Kidney (tissue), 14 donors: Measurements from ENCODE around the gene SIAH2. TPM values are rescaled to one million over a fixed set of nuclear protein-coding genes. Genes with fewer than 3 reads are reported as not detected.

Experiments used
- DNase-seq, 5 donors: peaks; one replicate each; pipeline ENCODE4 v3.0.0-alpha.2; 2013 to 2020
- FAIRE-seq: peaks from 2 replicates; lab custom pipeline; 2012; peaks lifted over from hg19 to GRCh38; lab: Jason Lieb, UNC
- H3K27ac ChIP-seq, 2 donors: one replicate each; pipeline ENCODE4 v1.7.0; 2013; ENCODE audit warnings: low read depth in 2 of 2, low read length in 2 of 2, inconsistent platforms in 1 of 2
- H3K27me3 ChIP-seq: one replicate; pipeline ENCODE4 v1.7.1; 2013; ENCODE audit warnings: low read length, inconsistent platforms; ENCODE audit not compliant: control insufficient read depth, insufficient read depth
- H3K36me3 ChIP-seq, 3 donors: one replicate each; pipeline versions ENCODE4 v1.7.0 to v1.7.1; 2013; ENCODE audit warnings: low read length in 3 of 3, control low read depth in 1 of 3, inconsistent platforms in 1 of 3; ENCODE audit not compliant: insufficient read depth in 3 of 3, control insufficient read depth in 2 of 3
- H3K4me1 ChIP-seq, 3 donors: one replicate each; pipeline versions ENCODE4 v1.7.0 to v1.7.1; 2013; ENCODE audit warnings: low read length in 3 of 3, inconsistent platforms in 1 of 3, low read depth in 1 of 3; ENCODE audit not compliant: control insufficient read depth in 2 of 3, insufficient read depth in 2 of 3
- H3K4me3 ChIP-seq, 3 donors: one replicate each; pipeline versions ENCODE4 v1.7.0 to v1.8.1; 2013; ENCODE audit warnings: low read length in 3 of 3, control low read depth in 1 of 3, inconsistent platforms in 1 of 3
- H3K9ac ChIP-seq, 3 donors: one replicate each; pipeline versions ENCODE4 v1.7.0 to v1.7.1; 2013; ENCODE audit warnings: low read length in 3 of 3, control low read depth in 1 of 3, inconsistent platforms in 1 of 3
- H3K9me3 ChIP-seq, 3 donors: one replicate each; pipeline versions ENCODE4 v1.7.0 to v1.7.1; 2013; ENCODE audit warnings: low read length in 3 of 3, control low read depth in 1 of 3, inconsistent platforms in 1 of 3; ENCODE audit not compliant: control insufficient read depth in 2 of 3, insufficient read depth in 1 of 3
- CTCF ChIP-seq: IDR thresholded peaks from 3 replicates; pipeline ENCODE4 v1.5.1; 2012; ENCODE audit warnings: mild to moderate bottlenecking, moderate library complexity, borderline replicate concordance; ENCODE audit not compliant: insufficient read depth; ENCODE audit errors: extremely low read depth
- intact Hi-C: fragments of 100-400 bp; cut with DNase I; formaldehyde crosslinking; loops from one replicate; pipeline ENCODE4 v1.11.1; 2022
- polyA plus RNA-seq: library from polyadenylated mRNA; stranded (reverse); fragments of 350-450 nt; fragmentation: Illumina TruSeq; extraction: RNeasy Lipid Tissue Mini Kit (QIAGEN cat#74804); gene quantifications from one replicate; pipeline ENCODE4 v1.2.3, GENCODE V29; 2014; ENCODE audit warnings: low read depth, low replicate concordance; ENCODE audit not compliant: insufficient read depth
- total RNA-seq: library from RNA; stranded (reverse); fragmentation: NEBNext Ultra II Directional; extraction: Animal tissue kit (Norgen Biotek cat#: 25700); gene quantifications from one replicate; pipeline ENCODE4 v1.2.1, GENCODE V29; 2021
- donor health status: control.
- donor health status: control.
- donor health status: control.
- donor health status: control.
- donor health status: control.
- donor health status: DM: yes; HTN: yes; CAD: no.
- donor health status: Normal renal cell carcinoma (clear cell type).

Gene SIAH2
- total and polyA plus RNA-seq, 2 donors from 2014 or later = 16.9 to 24.6 TPM

GRCh38 chr3:150771600-150771999 is 8.6 kb upstream of the SIAH2 start:
- Histone ChIP-seq H3K9me3 (no peaks in the 10 kb centered on the region), H3K36me3 (no peaks in the 10 kb centered on the region), H3K4me3 (no peak overlapping the region), H3K4me1 (no peaks in the 10 kb centered on the region), H3K27ac (no peak overlapping the region), H3K9ac (no peak overlapping the region), H3K27me3 (no peaks in the 10 kb centered on the region)
- FAIRE-seq (no peak), DNase-seq (no peak)
- intact Hi-C loops = no loop called here
- no peak for TF ChIP-seq CTCF

GRCh38 chr3:150770681-150771080 is 7.7 kb upstream of the SIAH2 start:
- Histone ChIP-seq H3K4me1 (no peaks in the 10 kb centered on the region), H3K9ac (no peak overlapping the region), H3K9me3 (no peaks in the 10 kb centered on the region), H3K27me3 (no peaks in the 10 kb centered on the region), H3K27ac (no peak overlapping the region), H3K4me3 (no peak overlapping the region), H3K36me3 (no peaks in the 10 kb centered on the region)
- intact Hi-C loops = no loop called here
- TF ChIP-seq CTCF = no peak
- DNase-seq = no peak
- FAIRE-seq = no peak

GRCh38 chr3:150766742-150767141 is 3.8 kb upstream of the SIAH2 start:
- TF ChIP-seq CTCF = no peak
- intact Hi-C loops = no loop called here
- FAIRE-seq = no peak

GRCh38 chr3:150765949-150766720 is 3.2 kb upstream of the SIAH2 start:
- H3K36me3 ChIP-seq = no peaks in the 10 kb centered on the region
- no peak overlapping the region for H3K9ac ChIP-seq
- DNase-seq (no peak), FAIRE-seq (no peak)
- no peaks in the 10 kb centered on the region for H3K27me3 ChIP-seq
- intact Hi-C loops = no loop called here
- H3K4me1 ChIP-seq = peaks cover 3 to 6% (median 4%) of the 10 kb centered on the region in 3 donors
- H3K9me3 ChIP-seq = no peaks in the 10 kb centered on the region
- no peak for TF ChIP-seq CTCF
- no peak overlapping the region for H3K27ac ChIP-seq
- H3K4me3 ChIP-seq = no peak overlapping the region

More at GRCh38 chr3:150766742-150767141, 3.8 kb upstream of the SIAH2 start:
- Histone ChIP-seq H3K27me3 (no peaks in the 10 kb centered on the region), H3K36me3 (no peaks in the 10 kb centered on the region), H3K9me3 (no peaks in the 10 kb centered on the region), H3K4me3 (no peak overlapping the region), H3K4me1 (peaks cover 0 to 6% (median 4%) of the 10 kb centered on the region in 3 donors), H3K27ac (no peak overlapping the region), H3K9ac (no peak overlapping the region)
- DNase-seq = no peak
